Gastroesophageal sphincter (tissue), 3 donors: Measurements from ENCODE around the gene CDK14.

ENCODE experiments used
- CTCF ChIP-seq, 4 experiments: fragments of 200-600 bp in 2 of 4; fragments of 450-650 bp in 2 of 4; sonication (generic) in 1 of 4; IDR thresholded peaks; one replicate each; pipeline ENCODE4 v1.5.1; 2017 to 2019; ENCODE audit warnings: antibody characterized with exemption in 4 of 4, mild to moderate bottlenecking in 2 of 4, moderate library complexity in 2 of 4
- POLR2A ChIP-seq, 2 donors: fragments of 450-650 bp; IDR thresholded peaks; one replicate each; pipeline ENCODE4 v1.6.1; 2017; ENCODE audit warnings: antibody characterized with exemption in 2 of 2, mild to moderate bottlenecking in 2 of 2, moderate library complexity in 1 of 2

- no peak for TF ChIP-seq CTCF (IDR thresholded peaks at IDR 0.05)
- no peak for TF ChIP-seq POLR2A (IDR thresholded peaks at IDR 0.05)
Observed at GRCh38 chr7:90681336-90682022, 85.4 kb downstream of the CDK14 start.
